Endothelial cell (in vitro differentiated cells): Measurements from ENCODE around the gene SLC28A1. TPM values are rescaled to one million over a fixed set of nuclear protein-coding genes. Genes with fewer than 3 reads are reported as not detected.
"Not testable (repeated sequence)": the region's sequence is repeated elsewhere in the genome, so short reads cannot be mapped to it uniquely, and the experiment has no call there.

Experiments
- DNase-seq: peaks from one replicate; pipeline ENCODE4 v3.0.0; 2021; ENCODE audit warnings: low spot score
- H3K27ac Mint-ChIP-seq: one replicate; pipeline ENCODE4 v1.8.0; 2021; ENCODE audit warnings: mixed read lengths, inconsistent platforms; ENCODE audit not compliant: unreplicated experiment
- H3K27me3 Mint-ChIP-seq: one replicate; pipeline ENCODE4 v1.8.0; 2021; ENCODE audit warnings: mild to moderate bottlenecking, moderate library complexity, mixed read lengths, inconsistent platforms; ENCODE audit not compliant: unreplicated experiment
- H3K36me3 Mint-ChIP-seq: one replicate; pipeline ENCODE4 v1.8.0; 2021; ENCODE audit warnings: mild to moderate bottlenecking, low read depth, mixed read lengths, inconsistent platforms; ENCODE audit not compliant: unreplicated experiment
- H3K4me1 Mint-ChIP-seq: one replicate; pipeline ENCODE4 v1.8.0; 2021; ENCODE audit warnings: mild to moderate bottlenecking, mixed read lengths, inconsistent platforms; ENCODE audit not compliant: unreplicated experiment
- H3K4me3 Mint-ChIP-seq: one replicate; pipeline ENCODE4 v1.8.0; 2021; ENCODE audit warnings: mild to moderate bottlenecking, mixed read lengths, inconsistent platforms; ENCODE audit not compliant: unreplicated experiment
- H3K9me3 Mint-ChIP-seq: one replicate; pipeline ENCODE4 v1.8.0; 2021; ENCODE audit warnings: mixed read lengths, inconsistent platforms; ENCODE audit not compliant: unreplicated experiment
- total RNA-seq: library from RNA; stranded (reverse); fragmentation: NEBNext Ultra II Directional; extraction: Animal tissue kit (Norgen Biotek cat#: 25700); gene quantifications from one replicate; pipeline ENCODE4 v1.2.1, GENCODE V29; 2021; ENCODE audit not compliant: unreplicated experiment
- TF ChIP-seq, protein P1 (sequence below): fragments of 200-600 bp; sonication (generic); IDR thresholded peaks from one replicate; pipeline ENCODE4 v1.5.0; 2021; ENCODE audit warnings: antibody characterized with exemption; ENCODE audit not compliant: unreplicated experiment

Gene SLC28A1
- total RNA-seq, 1 donor from 2014 or later, result not detected

DNA sequence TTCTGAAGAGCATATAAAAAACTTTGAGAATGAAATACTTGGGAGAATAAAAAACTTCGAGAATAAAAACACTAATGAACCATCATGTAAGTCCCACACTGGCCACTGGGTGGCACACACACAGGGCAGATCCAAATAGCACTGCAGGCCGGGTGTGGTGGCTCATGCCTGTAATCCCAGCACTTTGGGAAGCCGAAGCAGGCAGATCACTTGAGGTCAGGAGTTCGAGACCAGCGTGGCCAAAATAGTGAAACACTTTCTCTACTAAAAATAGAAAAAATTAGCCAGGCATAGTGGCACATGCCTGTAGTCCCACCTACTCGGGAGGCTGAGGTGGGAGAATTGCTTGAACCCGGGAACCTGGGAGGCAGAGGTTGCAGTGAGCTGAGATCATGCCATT, 38.8 kb upstream of the SLC28A1 start:
- peaks cover 29% of the 10 kb centered on the region for H3K36me3 Mint-ChIP-seq

DNA sequence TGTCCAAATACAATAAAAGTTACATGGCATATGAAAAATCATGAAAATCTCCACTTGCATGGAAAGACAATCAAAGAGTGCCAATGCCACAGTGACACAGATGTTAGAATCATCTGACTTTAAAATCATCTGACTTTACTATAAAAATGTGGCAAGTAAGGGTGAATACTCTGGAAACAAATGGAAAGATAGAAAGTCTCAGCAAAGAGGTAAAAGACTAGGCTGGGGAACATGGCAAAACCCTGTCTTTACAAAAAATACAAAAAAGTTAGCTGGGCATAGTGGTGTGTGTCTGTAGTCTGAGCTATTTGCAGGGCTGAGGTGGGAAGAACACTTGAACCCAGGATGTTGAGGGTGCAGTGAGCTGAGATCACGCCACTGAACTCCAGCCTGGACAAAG, 38.2 kb upstream of the SLC28A1 start:
- H3K27me3 Mint-ChIP-seq, result no peaks in the 10 kb centered on the region
- H3K9me3 Mint-ChIP-seq, result no peaks in the 10 kb centered on the region
- TF ChIP-seq, protein P1, sequence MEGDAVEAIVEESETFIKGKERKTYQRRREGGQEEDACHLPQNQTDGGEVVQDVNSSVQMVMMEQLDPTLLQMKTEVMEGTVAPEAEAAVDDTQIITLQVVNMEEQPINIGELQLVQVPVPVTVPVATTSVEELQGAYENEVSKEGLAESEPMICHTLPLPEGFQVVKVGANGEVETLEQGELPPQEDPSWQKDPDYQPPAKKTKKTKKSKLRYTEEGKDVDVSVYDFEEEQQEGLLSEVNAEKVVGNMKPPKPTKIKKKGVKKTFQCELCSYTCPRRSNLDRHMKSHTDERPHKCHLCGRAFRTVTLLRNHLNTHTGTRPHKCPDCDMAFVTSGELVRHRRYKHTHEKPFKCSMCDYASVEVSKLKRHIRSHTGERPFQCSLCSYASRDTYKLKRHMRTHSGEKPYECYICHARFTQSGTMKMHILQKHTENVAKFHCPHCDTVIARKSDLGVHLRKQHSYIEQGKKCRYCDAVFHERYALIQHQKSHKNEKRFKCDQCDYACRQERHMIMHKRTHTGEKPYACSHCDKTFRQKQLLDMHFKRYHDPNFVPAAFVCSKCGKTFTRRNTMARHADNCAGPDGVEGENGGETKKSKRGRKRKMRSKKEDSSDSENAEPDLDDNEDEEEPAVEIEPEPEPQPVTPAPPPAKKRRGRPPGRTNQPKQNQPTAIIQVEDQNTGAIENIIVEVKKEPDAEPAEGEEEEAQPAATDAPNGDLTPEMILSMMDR, result no peak
- peaks cover 25% of the 10 kb centered on the region for H3K36me3 Mint-ChIP-seq
- H3K27ac Mint-ChIP-seq, result no peak overlapping the region
- peaks cover 7% of the 10 kb centered on the region for H3K4me1 Mint-ChIP-seq
- peak overlapping the region; percentile 35 for H3K4me3 Mint-ChIP-seq
- DNase-seq, result no peak

More for the DNA sequence above, 38.8 kb upstream of the SLC28A1 start:
- TF ChIP-seq, protein P1, result peak; percentile 86
- H3K4me1 Mint-ChIP-seq, result peaks cover 11% of the 10 kb centered on the region
- not testable (repeated sequence) for H3K27me3 Mint-ChIP-seq, H3K4me3 Mint-ChIP-seq, H3K27ac Mint-ChIP-seq, H3K9me3 Mint-ChIP-seq
- peak; percentile 68 for DNase-seq

DNA sequence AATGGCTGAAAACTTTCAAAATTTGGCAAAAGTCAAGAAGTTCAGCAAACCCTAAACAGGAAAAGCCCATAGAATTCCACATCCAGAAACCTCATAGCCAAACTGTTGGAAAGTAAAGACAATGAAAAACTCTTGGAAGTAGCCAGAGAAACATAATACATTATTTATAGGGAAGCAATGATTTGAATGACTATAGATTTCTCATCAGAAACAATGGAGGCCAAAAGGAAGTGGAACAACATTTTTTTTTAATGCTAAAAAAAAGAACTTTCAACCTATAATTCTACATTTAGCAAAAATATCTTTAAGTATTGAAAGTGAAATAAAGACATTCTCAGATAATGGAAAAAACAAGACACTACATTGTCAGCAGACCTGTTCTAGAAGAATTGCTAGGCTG, 37.1 kb upstream of the SLC28A1 start:
- H3K9me3 Mint-ChIP-seq, result no peaks in the 10 kb centered on the region
- H3K27me3 Mint-ChIP-seq, result no peaks in the 10 kb centered on the region
- no peak for DNase-seq
- peaks cover 16% of the 10 kb centered on the region for H3K36me3 Mint-ChIP-seq
- no peak overlapping the region for H3K27ac Mint-ChIP-seq
- TF ChIP-seq, protein P1, result no peak
- no peak overlapping the region for H3K4me3 Mint-ChIP-seq
- peaks cover 6% of the 10 kb centered on the region for H3K4me1 Mint-ChIP-seq

DNA sequence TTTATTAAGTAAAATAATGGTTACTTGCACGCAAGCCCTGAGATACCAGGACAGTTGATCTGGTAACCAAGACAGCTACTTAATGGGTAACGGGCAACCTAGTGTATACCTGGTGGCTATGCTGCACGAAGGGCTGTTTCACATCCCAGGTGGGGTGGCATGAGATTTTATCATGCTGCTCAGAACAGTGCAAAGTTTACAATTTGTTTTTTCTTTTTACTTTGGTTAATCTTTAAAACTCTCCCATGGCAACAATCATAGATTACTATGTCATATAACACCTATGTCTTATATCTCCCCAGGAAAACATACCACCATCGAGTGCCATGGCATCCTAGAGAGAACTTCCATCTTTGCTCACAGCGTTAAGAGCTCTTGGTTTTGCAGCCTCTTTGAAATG, 32.2 kb upstream of the SLC28A1 start:
- Mint-ChIP-seq H3K27me3 (peaks cover 4% of the 10 kb centered on the region), H3K27ac (no peak overlapping the region), H3K36me3 (peaks cover 24% of the 10 kb centered on the region), H3K9me3 (no peaks in the 10 kb centered on the region), H3K4me1 (peaks cover 20% of the 10 kb centered on the region), H3K4me3 (no peak overlapping the region)
- no peak for DNase-seq
- TF ChIP-seq, protein P1, result no peak

DNA sequence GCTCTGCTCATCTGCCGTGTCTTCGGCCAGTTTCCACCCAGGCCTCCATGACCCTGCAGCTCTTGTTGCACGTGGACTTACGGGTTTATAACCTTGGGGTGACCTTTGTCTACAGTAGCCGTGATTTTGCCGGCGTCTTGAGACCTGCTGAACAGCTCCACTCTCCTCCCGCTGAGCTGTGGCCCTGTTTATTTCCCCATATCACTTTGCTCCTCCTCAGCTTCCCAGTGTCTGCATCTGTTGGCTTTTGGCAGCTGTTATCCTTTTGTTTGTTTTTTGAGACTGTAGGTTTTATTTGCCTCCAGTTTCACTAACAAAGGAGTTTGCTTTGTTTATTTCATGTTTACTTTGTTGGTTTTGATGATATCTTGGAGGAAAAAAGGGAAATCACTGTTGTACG, 29.3 kb upstream of the SLC28A1 start:
- peak overlapping the region; percentile 72 for H3K27ac Mint-ChIP-seq
- no peak for DNase-seq

More for the DNA sequence above, 29.3 kb upstream of the SLC28A1 start:
- H3K4me3 Mint-ChIP-seq, result peak overlapping the region; percentile 56
- H3K27me3 Mint-ChIP-seq, result peaks cover 4% of the 10 kb centered on the region
- peaks cover 20% of the 10 kb centered on the region for H3K4me1 Mint-ChIP-seq
- H3K36me3 Mint-ChIP-seq, result peaks cover 26% of the 10 kb centered on the region
- H3K9me3 Mint-ChIP-seq, result no peaks in the 10 kb centered on the region
- TF ChIP-seq, protein P1, result no peak
